ENCODE data around the gene FBXW5. TPM values are rescaled to one million over a fixed set of nuclear protein-coding genes. Genes with fewer than 3 reads are reported as not detected.

The FBXW5 gene
- polyA plus RNA-seq, 4 donors, result 96.1 to 262 (median 181) TPM

GRCh38 chr9:136926749-136927148 lies 17.8 kb downstream of the FBXW5 start:
- peaks cover 5 to 67% (median 6%) of the 10 kb centered on the region in 3 donors for H3K36me3 ChIP-seq (ENCODE audit: control insufficient read depth in 3 of 3, insufficient read depth in 2 of 3, low read depth in 1 of 3, low read length in 3 of 3)
- H3K9me3 ChIP-seq (ENCODE audit: control insufficient read depth in 2 of 2, insufficient read depth in 1 of 2, low read depth in 1 of 2, low read length in 1 of 2), result no peaks in the 10 kb centered on the region
- 94 to 97% (median 95%) methylated on average over 13 of the region's 13 CpGs for WGBS, 3 donors
- no peak overlapping the region for H3K4me3 ChIP-seq (ENCODE audit: low read depth in 1 of 3, low read length in 3 of 3)
- H3K27me3 ChIP-seq (ENCODE audit: control insufficient read depth in 3 of 3, insufficient read depth in 3 of 3, low read length in 3 of 3), result no peaks in the 10 kb centered on the region
- no peak for DNase-seq
- FAIRE-seq, result no peak
- H3K4me1 ChIP-seq (ENCODE audit: control insufficient read depth in 3 of 3, insufficient read depth in 2 of 3, low read depth in 1 of 3, low read length in 2 of 3), result no peaks in the 10 kb centered on the region
- H3K27ac ChIP-seq (ENCODE audit: low read depth in 1 of 3, low read length in 2 of 3), result no peak overlapping the region

GRCh38 chr9:136926154-136926704 lies 18.3 kb downstream of the FBXW5 start:
- FAIRE-seq (no peak), DNase-seq (no peak)
- H3K4me3 ChIP-seq (ENCODE audit: low read depth in 1 of 3, low read length in 3 of 3), result no peak overlapping the region
- peaks cover 7 to 72% (median 7%) of the 10 kb centered on the region in 3 donors for H3K36me3 ChIP-seq (ENCODE audit: control insufficient read depth in 3 of 3, insufficient read depth in 2 of 3, low read depth in 1 of 3, low read length in 3 of 3)
- 83 to 88% (median 85%) methylated on average over 9 of the region's 9 CpGs for WGBS, 3 donors
- no peaks in the 10 kb centered on the region for H3K9me3 ChIP-seq (ENCODE audit: control insufficient read depth in 2 of 2, insufficient read depth in 1 of 2, low read depth in 1 of 2, low read length in 1 of 2)
- H3K4me1 ChIP-seq (ENCODE audit: control insufficient read depth in 3 of 3, insufficient read depth in 2 of 3, low read depth in 1 of 3, low read length in 2 of 3), result no peaks in the 10 kb centered on the region
- no peaks in the 10 kb centered on the region for H3K27me3 ChIP-seq (ENCODE audit: control insufficient read depth in 3 of 3, insufficient read depth in 3 of 3, low read length in 3 of 3)
- H3K27ac ChIP-seq (ENCODE audit: low read depth in 1 of 3, low read length in 2 of 3), result no peak overlapping the region

GRCh38 chr9:136925414-136926153 lies 19.0 kb downstream of the FBXW5 start:
- Histone ChIP-seq H3K27me3 (ENCODE audit: control insufficient read depth in 3 of 3, insufficient read depth in 3 of 3, low read length in 3 of 3) (no peaks in the 10 kb centered on the region), H3K36me3 (ENCODE audit: control insufficient read depth in 3 of 3, insufficient read depth in 2 of 3, low read depth in 1 of 3, low read length in 3 of 3) (peaks cover 9 to 78% (median 11%) of the 10 kb centered on the region in 3 donors), H3K4me3 (ENCODE audit: low read depth in 1 of 3, low read length in 3 of 3) (no peak overlapping the region), H3K27ac (ENCODE audit: low read depth in 1 of 3, low read length in 2 of 3) (no peak overlapping the region), H3K9me3 (ENCODE audit: control insufficient read depth in 2 of 2, insufficient read depth in 1 of 2, low read depth in 1 of 2, low read length in 1 of 2) (no peaks in the 10 kb centered on the region), H3K4me1 (ENCODE audit: control insufficient read depth in 3 of 3, insufficient read depth in 2 of 3, low read depth in 1 of 3, low read length in 2 of 3) (no peaks in the 10 kb centered on the region)
- DNase-seq (no peak), FAIRE-seq (no peak)
- WGBS, 3 donors, result 81 to 89% (median 87%) methylated on average over 31 to 33 of the region's 33 CpGs

- H3K36me3 ChIP-seq (ENCODE audit: control insufficient read depth in 3 of 3, insufficient read depth in 2 of 3, low read depth in 1 of 3, low read length in 3 of 3), result peaks cover 13 to 85% (median 14%) of the 10 kb centered on the region in 3 donors
- H3K4me3 ChIP-seq (ENCODE audit: low read depth in 1 of 3, low read length in 3 of 3), result no peak overlapping the region
- H3K27me3 ChIP-seq (ENCODE audit: control insufficient read depth in 3 of 3, insufficient read depth in 3 of 3, low read length in 3 of 3), result no peaks in the 10 kb centered on the region
- no peak for FAIRE-seq
- DNase-seq, result no peak
- no peak overlapping the region for H3K27ac ChIP-seq (ENCODE audit: low read depth in 1 of 3, low read length in 2 of 3)
- no peaks in the 10 kb centered on the region for H3K9me3 ChIP-seq (ENCODE audit: control insufficient read depth in 2 of 2, insufficient read depth in 1 of 2, low read depth in 1 of 2, low read length in 1 of 2)
- 95 to 97% (median 96%) methylated on average over 19 of the region's 19 CpGs for WGBS, 3 donors
- no peaks in the 10 kb centered on the region for H3K4me1 ChIP-seq (ENCODE audit: control insufficient read depth in 3 of 3, insufficient read depth in 2 of 3, low read depth in 1 of 3, low read length in 2 of 3)
Observed at GRCh38 chr9:136923881-136924280, 20.7 kb downstream of the FBXW5 start.

GRCh38 chr9:136922540-136922939 lies 22.0 kb downstream of the FBXW5 start:
- DNase-seq (no peak), FAIRE-seq (no peak)
- Histone ChIP-seq H3K36me3 (ENCODE audit: control insufficient read depth in 3 of 3, insufficient read depth in 2 of 3, low read depth in 1 of 3, low read length in 3 of 3) (peaks cover 13 to 88% (median 14%) of the 10 kb centered on the region in 3 donors), H3K4me1 (ENCODE audit: control insufficient read depth in 3 of 3, insufficient read depth in 2 of 3, low read depth in 1 of 3, low read length in 2 of 3) (no peaks in the 10 kb centered on the region), H3K27me3 (ENCODE audit: control insufficient read depth in 3 of 3, insufficient read depth in 3 of 3, low read length in 3 of 3) (no peaks in the 10 kb centered on the region), H3K4me3 (ENCODE audit: low read depth in 1 of 3, low read length in 3 of 3) (no peak overlapping the region), H3K9me3 (ENCODE audit: control insufficient read depth in 2 of 2, insufficient read depth in 1 of 2, low read depth in 1 of 2, low read length in 1 of 2) (no peaks in the 10 kb centered on the region), H3K27ac (ENCODE audit: low read depth in 1 of 3, low read length in 2 of 3) (no peak overlapping the region)
- WGBS, 3 donors, result 92 to 95% (median 94%) methylated on average over 16 to 19 of the region's 19 CpGs

- Histone ChIP-seq H3K4me1 (ENCODE audit: control insufficient read depth in 3 of 3, insufficient read depth in 2 of 3, low read depth in 1 of 3, low read length in 2 of 3) (no peaks in the 10 kb centered on the region), H3K27ac (ENCODE audit: low read depth in 1 of 3, low read length in 2 of 3) (no peak overlapping the region), H3K4me3 (ENCODE audit: low read depth in 1 of 3, low read length in 3 of 3) (no peak overlapping the region), H3K9me3 (ENCODE audit: control insufficient read depth in 2 of 2, insufficient read depth in 1 of 2, low read depth in 1 of 2, low read length in 1 of 2) (no peaks in the 10 kb centered on the region), H3K36me3 (ENCODE audit: control insufficient read depth in 3 of 3, insufficient read depth in 2 of 3, low read depth in 1 of 3, low read length in 3 of 3) (peaks cover 14 to 88% (median 15%) of the 10 kb centered on the region in 3 donors), H3K27me3 (ENCODE audit: control insufficient read depth in 3 of 3, insufficient read depth in 3 of 3, low read length in 3 of 3) (no peaks in the 10 kb centered on the region)
- DNase-seq (no peak), FAIRE-seq (no peak)
- WGBS, 3 donors, result 82 to 90% (median 88%) methylated on average over 10 of the region's 10 CpGs
Observed at GRCh38 chr9:136921718-136922117, 22.8 kb downstream of the FBXW5 start.

- DNase-seq (no peak), FAIRE-seq (no peak)
- Histone ChIP-seq H3K4me1 (ENCODE audit: control insufficient read depth in 3 of 3, insufficient read depth in 2 of 3, low read depth in 1 of 3, low read length in 2 of 3) (no peaks in the 10 kb centered on the region), H3K27ac (ENCODE audit: low read depth in 1 of 3, low read length in 2 of 3) (no peak overlapping the region), H3K27me3 (ENCODE audit: control insufficient read depth in 3 of 3, insufficient read depth in 3 of 3, low read length in 3 of 3) (no peaks in the 10 kb centered on the region), H3K36me3 (ENCODE audit: control insufficient read depth in 3 of 3, insufficient read depth in 2 of 3, low read depth in 1 of 3, low read length in 3 of 3) (peaks cover 14 to 88% (median 15%) of the 10 kb centered on the region in 3 donors), H3K9me3 (ENCODE audit: control insufficient read depth in 2 of 2, insufficient read depth in 1 of 2, low read depth in 1 of 2, low read length in 1 of 2) (no peaks in the 10 kb centered on the region), H3K4me3 (ENCODE audit: low read depth in 1 of 3, low read length in 3 of 3) (no peak overlapping the region)
- 89 to 91% (median 90%) methylated on average over 10 to 11 of the region's 11 CpGs for WGBS, 3 donors
Observed at GRCh38 chr9:136921307-136921706, 23.2 kb downstream of the FBXW5 start.

- peaks cover 13 to 88% (median 14%) of the 10 kb centered on the region in 3 donors for H3K36me3 ChIP-seq (ENCODE audit: control insufficient read depth in 3 of 3, insufficient read depth in 2 of 3, low read depth in 1 of 3, low read length in 3 of 3)
- H3K4me3 ChIP-seq (ENCODE audit: low read depth in 1 of 3, low read length in 3 of 3), result no peak overlapping the region
- H3K9me3 ChIP-seq (ENCODE audit: control insufficient read depth in 2 of 2, insufficient read depth in 1 of 2, low read depth in 1 of 2, low read length in 1 of 2), result no peaks in the 10 kb centered on the region
- no peaks in the 10 kb centered on the region for H3K27me3 ChIP-seq (ENCODE audit: control insufficient read depth in 3 of 3, insufficient read depth in 3 of 3, low read length in 3 of 3)
- DNase-seq, result no peak
- H3K4me1 ChIP-seq (ENCODE audit: control insufficient read depth in 3 of 3, insufficient read depth in 2 of 3, low read depth in 1 of 3, low read length in 2 of 3), result no peaks in the 10 kb centered on the region
- no peak overlapping the region for H3K27ac ChIP-seq (ENCODE audit: low read depth in 1 of 3, low read length in 2 of 3)
- FAIRE-seq, result no peak
- WGBS, 3 donors, result 93 to 97% (median 94%) methylated on average over 14 of the region's 14 CpGs
Observed at GRCh38 chr9:136920734-136921231, 23.8 kb downstream of the FBXW5 start.

Data from small intestine (tissue), 7 donors.